Right renal cortex interstitium (tissue), 3 donors: ENCODE results near the gene SUPT6H. TPM values are rescaled to one million over a fixed set of nuclear protein-coding genes. Genes with fewer than 3 reads are reported as not detected.
"Not testable (repeated sequence)": the region's sequence is repeated elsewhere in the genome, so short reads cannot be mapped to it uniquely, and the experiment has no call there.

Experiments
- DNase-seq, 3 donors: peaks; one replicate each; pipeline ENCODE4 v3.0.0-alpha.2; 2013; ENCODE audit warnings: low read depth in 3 of 3, low spot score in 2 of 3
- polyA plus RNA-seq, 3 donors: library from polyadenylated mRNA; unstranded; fragments of 120-200 nt; gene quantifications; one replicate each; pipeline ENCODE4 v1.2.1, GENCODE V29; 2013; ENCODE audit not compliant: insufficient read length in 3 of 3

The SUPT6H gene
- polyA plus RNA-seq, 3 donors = 67.1 to 73.6 (median 69.9) TPM

GRCh38 chr17:28734712-28735241 lies 72.8 kb downstream of the SUPT6H start:
- DNase-seq = no peak

GRCh38 chr17:28735242-28735722 lies 73.3 kb downstream of the SUPT6H start:
- no peak for DNase-seq

DNA sequence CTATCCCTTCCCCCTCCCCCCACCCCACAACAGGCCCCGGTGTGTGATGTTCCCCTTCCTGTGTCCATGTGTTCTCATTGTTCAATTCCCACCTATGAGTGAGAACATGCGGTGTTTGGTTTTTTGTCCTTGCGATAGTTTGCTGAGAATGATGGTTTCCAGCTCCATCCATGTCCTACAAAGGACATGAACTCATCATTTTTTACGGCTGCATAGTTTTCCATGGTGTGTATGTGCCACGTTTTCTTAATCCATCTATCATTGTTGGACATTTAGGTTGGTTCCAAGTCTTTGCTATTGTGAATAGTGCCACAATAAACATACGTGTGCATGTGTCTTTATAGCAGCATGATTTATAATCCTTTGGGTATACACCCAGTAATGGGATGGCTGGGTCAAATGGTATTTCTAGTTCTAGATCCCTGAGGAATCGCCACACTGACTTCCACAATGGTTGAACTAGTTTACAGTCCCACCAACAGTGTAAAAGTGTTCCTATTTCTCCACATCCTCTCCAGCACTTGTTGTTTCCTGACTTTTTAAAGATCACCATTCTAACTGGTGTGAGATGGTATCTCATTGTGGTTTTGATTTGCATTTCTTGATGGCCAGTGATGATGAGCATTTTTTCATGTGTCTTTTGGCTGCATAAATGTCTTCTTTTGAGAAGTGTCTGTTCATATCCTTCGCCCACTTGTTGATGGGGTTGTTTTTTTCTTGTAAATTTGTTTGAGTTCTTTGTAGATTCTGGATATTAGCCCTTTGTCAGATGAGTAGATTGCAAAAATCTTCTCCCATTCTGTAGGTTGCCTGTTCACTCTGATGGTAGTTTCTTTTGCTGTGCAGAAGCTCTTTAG lies 74.1 kb downstream of the SUPT6H start:
- DNase-seq = not testable (repeated sequence)

DNA sequence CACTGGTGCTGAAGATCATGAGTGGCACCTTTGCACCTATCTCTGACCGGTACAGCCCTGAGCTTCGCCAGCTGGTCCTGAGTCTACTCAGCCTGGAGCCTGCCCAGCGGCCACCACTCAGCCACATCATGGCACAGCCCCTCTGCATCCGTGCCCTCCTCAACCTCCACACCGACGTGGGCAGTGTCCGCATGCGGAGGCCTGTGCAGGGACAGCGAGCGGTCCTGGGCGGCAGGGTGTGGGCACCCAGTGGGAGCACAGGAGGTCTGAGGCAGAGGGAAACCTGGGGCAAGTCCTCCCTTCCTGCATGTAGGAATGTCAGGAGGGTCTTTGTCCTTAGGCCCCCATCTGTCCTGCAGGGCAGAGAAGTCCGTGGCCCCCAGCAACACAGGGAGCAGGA lies 75.3 kb downstream of the SUPT6H start:
- DNase-seq = no peak

DNA sequence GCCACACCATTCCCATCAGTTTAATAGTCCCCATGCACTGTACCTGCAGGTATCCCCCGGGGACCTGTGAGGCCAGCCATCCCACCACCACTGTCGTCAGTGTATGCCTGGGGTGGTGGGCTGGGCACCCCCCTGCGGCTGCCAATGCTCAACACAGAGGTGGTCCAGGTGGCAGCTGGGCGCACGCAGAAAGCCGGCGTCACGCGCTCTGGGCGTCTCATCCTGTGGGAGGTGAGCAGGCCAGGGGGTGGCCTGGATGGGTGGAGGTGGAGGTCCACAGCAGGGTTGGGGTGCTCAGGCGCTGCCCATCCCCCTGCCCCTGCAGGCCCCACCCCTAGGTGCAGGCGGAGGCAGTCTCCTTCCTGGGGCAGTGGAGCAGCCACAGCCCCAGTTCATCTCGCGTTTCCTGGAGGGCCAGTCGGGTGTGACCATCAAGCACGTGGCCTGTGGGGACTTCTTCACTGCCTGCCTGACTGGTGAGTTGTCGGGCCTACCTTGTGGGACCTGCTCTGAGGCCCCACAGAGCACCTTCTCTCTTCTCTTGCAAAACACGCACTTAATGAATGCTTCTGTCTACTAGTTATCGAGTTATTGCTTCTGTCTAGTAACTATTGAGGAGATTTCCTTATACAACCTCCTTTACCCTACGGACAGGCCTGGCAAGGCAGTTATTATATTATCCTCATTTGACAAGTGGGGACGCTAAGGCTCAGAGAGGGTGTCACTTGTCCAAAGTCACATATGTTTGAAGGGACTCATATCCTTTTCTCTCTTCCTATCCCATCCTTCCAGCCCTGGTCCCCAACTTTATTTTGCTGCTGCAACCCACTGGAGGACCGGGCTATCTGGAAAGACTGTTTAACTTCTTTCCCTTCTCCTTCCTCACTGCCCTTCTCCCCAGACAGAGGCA lies 76.0 kb downstream of the SUPT6H start:
- DNase-seq = no peak

DNA sequence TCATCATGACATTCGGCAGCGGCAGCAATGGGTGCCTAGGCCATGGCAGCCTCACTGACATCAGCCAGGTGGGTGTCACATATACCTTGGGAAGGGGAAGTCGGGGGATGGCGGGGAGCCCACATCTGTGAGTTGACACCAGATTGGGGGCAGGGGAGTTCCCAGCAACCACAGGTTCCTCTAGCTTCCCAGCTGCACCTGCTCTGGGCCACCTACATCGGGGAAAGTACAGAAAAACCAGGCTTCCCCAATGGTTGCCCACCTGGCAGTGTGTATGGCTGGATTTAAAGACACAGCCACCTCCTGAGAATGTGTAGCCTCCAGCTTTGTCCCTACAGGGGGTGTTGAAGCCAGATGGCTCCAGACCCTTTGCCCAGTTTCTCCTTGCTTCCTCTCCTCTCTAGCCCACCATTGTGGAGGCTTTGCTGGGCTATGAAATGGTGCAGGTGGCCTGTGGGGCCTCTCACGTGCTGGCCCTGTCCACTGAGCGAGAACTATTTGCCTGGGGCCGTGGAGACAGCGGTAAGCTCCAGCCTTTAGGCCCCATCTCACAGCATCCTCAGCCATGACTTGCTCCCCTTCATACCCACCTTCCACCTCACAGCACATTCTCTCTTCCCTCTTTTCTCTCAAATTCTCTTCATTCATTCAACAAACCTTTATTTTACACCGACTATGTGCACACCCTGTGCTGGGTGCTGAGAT lies 76.8 kb downstream of the SUPT6H start:
- no peak for DNase-seq

- no peak for DNase-seq
Measured at GRCh38 chr17:28740406-28741357, 78.7 kb downstream of the SUPT6H start.

GRCh38 chr17:28741358-28742349 lies 79.6 kb downstream of the SUPT6H start:
- no peak for DNase-seq

DNA sequence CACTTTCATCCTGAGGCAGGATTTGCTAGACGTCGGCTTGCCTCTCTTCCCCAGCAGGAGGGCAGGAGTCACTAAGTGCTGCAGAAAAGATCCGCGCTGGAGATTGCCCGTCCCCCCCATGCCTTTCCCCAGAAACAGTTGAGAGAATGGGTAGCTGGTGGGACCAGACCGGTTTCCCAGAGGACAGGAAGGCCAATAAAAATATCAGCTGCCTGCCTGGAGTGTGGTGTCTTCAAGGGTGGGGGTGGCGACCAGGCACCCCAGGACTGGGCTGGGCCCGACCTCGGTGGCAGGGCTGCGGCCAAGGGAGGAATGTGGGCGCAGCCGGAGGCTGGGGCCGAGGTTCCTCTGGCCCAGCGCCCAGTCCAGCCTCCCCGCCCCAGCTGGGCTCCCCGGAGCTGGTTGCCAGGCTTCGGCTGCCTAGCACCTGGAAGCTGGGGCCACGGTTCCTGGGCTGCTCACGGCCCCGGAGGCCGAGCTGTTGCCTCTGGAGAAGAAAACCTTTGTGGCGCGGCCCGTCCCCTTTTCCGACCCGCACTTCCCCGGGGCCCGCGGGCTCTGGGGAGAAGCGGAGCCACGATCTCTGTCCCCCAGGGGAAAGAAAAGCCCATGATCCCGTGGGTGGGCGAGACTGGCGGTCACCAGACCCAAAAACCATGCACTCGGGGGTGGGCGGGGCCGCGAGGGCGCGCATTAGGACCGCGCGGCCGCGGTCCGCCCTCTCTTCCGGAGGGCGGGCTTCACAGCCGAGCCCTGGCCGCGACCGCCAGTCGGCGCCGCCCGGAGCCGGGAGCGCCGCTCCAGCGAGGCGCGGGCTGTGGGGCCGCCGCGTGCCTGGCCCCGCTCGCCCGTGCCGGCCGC lies 81.5 kb downstream of the SUPT6H start, which contains the start of gene TRAF4:
Gene TRAF4, plus strand, starts transcription at position 769 of the 861 bp plus-strand sequence. CDS start 102 bp downstream, outside the sequence.
- peak in 2 of 3 donors; percentile 76 to 81 for DNase-seq

GRCh38 chr17:28744104-28744971 lies 82.3 kb downstream of the SUPT6H start:
- no peak for DNase-seq

GRCh38 chr17:28744972-28745785 lies 83.2 kb downstream of the SUPT6H start:
- DNase-seq = peak in 1 of 3 donors; percentile 65

- no peak for DNase-seq
Measured at GRCh38 chr17:28745786-28746411, 83.9 kb downstream of the SUPT6H start.

GRCh38 chr17:28746611-28747050 lies 84.6 kb downstream of the SUPT6H start:
- DNase-seq = no peak

DNA sequence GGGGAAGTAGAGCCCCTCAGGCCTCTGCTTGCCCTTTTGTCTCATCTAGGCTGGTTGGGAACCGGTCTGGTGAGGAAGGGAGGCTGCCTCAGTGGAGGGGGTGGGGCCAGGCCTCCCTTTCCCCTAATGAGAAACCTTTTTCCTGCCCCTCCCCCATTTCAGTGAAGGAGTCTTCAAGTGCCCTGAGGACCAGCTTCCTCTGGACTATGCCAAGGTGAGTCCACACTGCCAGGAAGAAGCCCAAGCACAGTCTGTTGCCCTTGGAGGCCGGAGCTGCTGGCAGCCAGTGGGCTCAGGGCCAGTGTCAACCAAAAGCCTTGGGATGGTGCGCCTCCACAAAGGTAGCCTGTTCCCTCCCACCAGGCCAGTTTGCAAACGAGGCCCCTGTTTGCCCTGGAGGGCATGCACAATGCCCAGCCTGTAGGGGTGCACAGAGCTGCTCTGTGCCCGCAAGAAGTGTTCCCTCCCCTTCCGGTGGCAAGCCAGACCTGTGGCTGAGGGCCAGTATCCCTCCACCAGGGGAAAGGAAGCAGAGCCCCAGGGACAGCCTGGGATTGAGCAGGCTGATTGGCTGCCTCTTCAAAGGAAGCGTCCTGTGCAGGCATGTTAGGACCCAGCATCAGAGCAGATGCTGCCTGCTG lies 85.2 kb downstream of the SUPT6H start:
- DNase-seq = no peak
